ENCODE results near the gene CDH23.

CDH23 gene

DNA sequence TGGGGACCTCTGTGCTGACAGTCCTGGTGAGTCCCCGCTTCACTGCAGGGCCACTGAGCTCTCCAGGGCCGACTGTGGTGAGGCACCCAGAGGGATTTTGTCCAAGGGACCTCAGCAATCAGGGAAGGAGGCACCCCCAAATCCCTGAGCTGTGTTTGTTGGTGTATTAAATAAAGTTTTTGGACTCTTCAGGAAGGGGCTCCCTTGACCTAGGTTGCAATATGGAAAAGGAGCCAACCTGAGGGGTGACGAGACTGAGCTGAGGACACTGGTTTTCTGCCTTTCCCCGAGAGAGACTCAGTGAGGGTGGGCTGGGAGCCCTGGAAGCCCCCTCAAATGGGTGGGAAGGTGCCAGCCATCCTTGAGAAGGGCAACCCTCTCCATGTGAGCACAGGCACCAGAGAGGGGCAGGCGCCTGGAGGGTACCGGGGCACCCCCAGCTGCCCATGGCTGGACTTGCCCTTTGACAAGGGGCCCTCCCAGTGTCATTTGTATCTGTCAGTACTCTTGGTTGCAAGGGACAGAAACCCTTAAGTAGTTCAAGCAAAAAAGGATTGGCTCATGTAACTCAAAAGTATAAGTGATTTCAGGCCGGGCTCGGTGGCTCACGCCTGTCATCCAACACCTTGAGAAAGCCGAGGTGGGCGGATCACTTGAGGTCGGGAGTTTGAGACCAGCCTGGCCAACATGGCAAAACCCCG, 250.0 kb downstream of the CDH23 start:
- no peak for TF ChIP-seq CTCF (IDR thresholded peaks at IDR 0.05; ENCODE audit: borderline replicate concordance, insufficient read depth, low read depth, low read length)
- no peak overlapping the region for H3K4me3 ChIP-seq (ENCODE audit: low read depth, low read length)

GRCh38 chr10:71647526-71648253, 251.0 kb downstream of the CDH23 start:
- TF ChIP-seq CTCF (IDR thresholded peaks at IDR 0.05; ENCODE audit: borderline replicate concordance, insufficient read depth, low read depth, low read length) = peak; percentile 51
- no peak overlapping the region for H3K4me3 ChIP-seq (ENCODE audit: low read depth, low read length)

DNA sequence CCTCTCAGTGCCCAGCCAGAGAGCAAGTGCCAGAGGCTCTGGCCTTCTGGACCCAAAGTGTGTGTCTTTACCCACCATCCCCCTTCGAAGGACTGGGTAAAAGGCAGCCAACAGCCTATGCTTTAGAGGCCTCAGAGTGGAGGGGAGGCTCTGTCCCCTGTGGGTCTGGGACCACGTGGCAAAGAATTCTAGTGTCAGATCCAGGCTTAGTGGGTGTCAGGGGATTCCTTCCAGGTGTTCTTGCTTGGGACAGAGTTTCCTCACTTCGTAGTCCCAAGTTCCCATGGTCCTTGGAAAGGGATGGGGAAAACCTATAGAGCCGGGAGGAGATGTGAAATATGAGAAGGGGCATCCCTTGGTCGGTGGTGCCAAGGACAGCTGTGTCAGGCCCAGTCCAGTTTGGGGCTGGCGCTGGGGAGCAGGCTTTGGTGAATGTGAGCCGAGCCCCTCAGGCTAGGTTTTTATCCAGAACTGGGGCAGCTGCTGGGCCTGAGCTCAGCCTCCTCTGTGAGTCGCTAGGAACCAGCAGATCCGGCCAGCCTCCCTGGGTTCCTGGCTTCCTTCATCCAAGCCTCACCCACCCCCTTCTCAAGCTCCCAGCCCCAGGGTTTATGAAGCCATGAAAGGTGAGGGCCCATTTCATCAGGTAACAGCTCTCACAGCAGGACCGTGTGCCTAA, 251.7 kb downstream of the CDH23 start:
- no peak overlapping the region for H3K4me3 ChIP-seq (ENCODE audit: low read depth, low read length)
- TF ChIP-seq CTCF (IDR thresholded peaks at IDR 0.05; ENCODE audit: borderline replicate concordance, insufficient read depth, low read depth, low read length) = no peak

- no peak for TF ChIP-seq CTCF (IDR thresholded peaks at IDR 0.05; ENCODE audit: borderline replicate concordance, insufficient read depth, low read depth, low read length)
- no peak overlapping the region for H3K4me3 ChIP-seq (ENCODE audit: low read depth, low read length)
These were observed 252.2 kb downstream of the CDH23 start for GRCh38 chr10:71648933-71649320.

DNA sequence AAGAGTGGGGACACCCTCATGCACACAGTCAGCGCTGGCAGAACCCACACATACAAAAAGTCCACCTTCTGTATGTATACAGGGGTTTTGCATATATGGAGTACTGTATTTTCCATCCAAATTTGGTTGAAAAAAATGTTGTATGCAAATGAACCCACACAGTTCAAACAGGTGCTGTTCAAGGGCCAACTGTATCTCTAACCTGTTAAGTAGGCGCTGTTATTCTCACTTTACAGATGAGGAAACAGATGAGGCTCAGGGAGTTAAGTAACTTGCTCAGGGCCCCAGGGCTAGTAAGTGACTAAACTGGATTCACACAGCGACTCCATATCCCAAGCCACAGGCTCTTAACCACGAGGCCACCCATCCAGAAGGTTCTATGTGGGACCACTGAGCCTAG, 252.9 kb downstream of the CDH23 start:
- no peak overlapping the region for H3K4me3 ChIP-seq (ENCODE audit: low read depth, low read length)
- no peak for TF ChIP-seq CTCF (IDR thresholded peaks at IDR 0.05; ENCODE audit: borderline replicate concordance, insufficient read depth, low read depth, low read length)

DNA sequence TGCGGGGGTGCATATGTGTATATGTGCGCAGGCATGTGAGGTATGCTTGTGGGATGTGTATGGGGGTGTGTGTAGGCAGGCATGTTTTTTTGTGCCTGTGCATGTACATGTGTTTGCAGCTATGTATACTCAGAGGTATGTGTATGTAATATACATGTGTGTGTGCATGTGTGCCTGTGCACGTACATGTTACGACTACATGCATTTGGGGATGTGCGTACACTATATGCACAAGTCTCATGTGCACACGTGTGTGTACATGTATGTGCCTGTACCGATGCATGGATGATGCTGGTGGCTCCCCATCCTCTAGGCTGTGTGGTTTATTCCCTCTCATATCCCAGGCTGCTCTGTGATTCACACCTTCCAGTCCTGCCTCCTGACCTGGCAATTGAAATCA, 253.7 kb downstream of the CDH23 start:
- H3K4me3 ChIP-seq (ENCODE audit: low read depth, low read length) = no peak overlapping the region
- TF ChIP-seq CTCF (IDR thresholded peaks at IDR 0.05; ENCODE audit: borderline replicate concordance, insufficient read depth, low read depth, low read length) = no peak

Measured in GM12875 (cell line).